Endodermal cell (in vitro differentiated cells): ENCODE results near the gene SMARCD1. TPM values are rescaled to one million over a fixed set of nuclear protein-coding genes. Genes with fewer than 3 reads are reported as not detected.

Experiments used
- DNase-seq: peaks from one replicate; pipeline ENCODE4 v3.0.0-alpha.2; 2017
- H3K27ac ChIP-seq: 2 replicates; pipeline ENCODE4 v1.5.1; 2013; ENCODE audit warnings: mild to moderate bottlenecking, low read depth, low read length, moderate library complexity
- H3K27me3 ChIP-seq: 2 replicates; pipeline ENCODE4 v1.6.1; 2013; ENCODE audit warnings: mild to moderate bottlenecking, low read length, moderate library complexity; ENCODE audit not compliant: insufficient read depth, control insufficient read depth, poor library complexity, severe bottlenecking
- H3K36me3 ChIP-seq: 2 replicates; pipeline ENCODE4 v1.7.0; 2013; ENCODE audit warnings: mild to moderate bottlenecking, low read length, moderate library complexity; ENCODE audit not compliant: control insufficient read depth, insufficient read depth
- H3K4me1 ChIP-seq: one replicate; pipeline ENCODE4 v1.7.0; 2013; ENCODE audit warnings: low read length; ENCODE audit not compliant: control insufficient read depth, insufficient read depth
- H3K4me3 ChIP-seq: 2 replicates; pipeline ENCODE4 v1.5.1; 2013; ENCODE audit warnings: mild to moderate bottlenecking, low read length, moderate library complexity
- H3K9ac ChIP-seq: 2 replicates; pipeline ENCODE4 v1.6.1; 2013; ENCODE audit warnings: mild to moderate bottlenecking, low read length, moderate library complexity; ENCODE audit not compliant: poor library complexity, severe bottlenecking; ENCODE audit errors: extremely low read depth
- H3K9me3 ChIP-seq: 2 replicates; pipeline ENCODE4 v1.6.1; 2013; ENCODE audit warnings: mild to moderate bottlenecking, low read length, moderate library complexity; ENCODE audit not compliant: control insufficient read depth
- H3K27ac Mint-ChIP-seq: 2 replicates; pipeline ENCODE4 v1.8.0; 2020; ENCODE audit warnings: mixed read lengths
- H3K27me3 Mint-ChIP-seq: 2 replicates; pipeline ENCODE4 v1.8.0; 2021; ENCODE audit warnings: mild to moderate bottlenecking, mixed read lengths; ENCODE audit not compliant: insufficient read depth
- H3K36me3 Mint-ChIP-seq: 2 replicates; pipeline ENCODE4 v1.8.0; 2020; ENCODE audit warnings: low read depth, mixed read lengths
- H3K4me1 Mint-ChIP-seq: 2 replicates; pipeline ENCODE4 v1.8.0; 2020; ENCODE audit warnings: mixed read lengths
- H3K4me3 Mint-ChIP-seq: 2 replicates; pipeline ENCODE4 v1.8.0; 2020; ENCODE audit warnings: mild to moderate bottlenecking, moderate library complexity, mixed read lengths
- H3K9me3 Mint-ChIP-seq: 2 replicates; pipeline ENCODE4 v1.8.0; 2020; ENCODE audit warnings: mild to moderate bottlenecking, mixed read lengths
- CTCF ChIP-seq: fragments of 200-600 bp; sonication (generic); conservative IDR thresholded peaks from 2 replicates; pipeline ENCODE4 v1.5.0; 2021; ENCODE audit warnings: antibody characterized with exemption, mild to moderate bottlenecking
- WGBS, 2 experiments: methylation state at CpG; one replicate each; pipeline versions ENCODE4 v1.1.5 to v1.1.7; 2013; ENCODE audit warnings: missing lambda C conversion rate in 2 of 2, mixed read lengths in 1 of 2; ENCODE audit not compliant: insufficient coverage in 1 of 2, insufficient read length in 1 of 2; 5-methylcytosine and 5-hydroxymethylcytosine counted together
- long read RNA-seq, 4 experiments: library from polyadenylated mRNA in 2 of 4; library from RNA in 1 of 4; library from capped mRNA in 1 of 4; stranded (forward) in 3 of 4; unstranded in 1 of 4; transcript quantifications; one replicate each; pipeline ENCODE4 v2.0.0, GENCODE V29; 2020 to 2021; ENCODE audit warnings: inconsistent platforms in 1 of 4
- polyA plus RNA-seq, 2 experiments: library from polyadenylated mRNA; stranded (reverse); fragments of 50-300 nt; gene quantifications; one replicate each; pipeline ENCODE4 v1.2.3, GENCODE V29; 2013
- total RNA-seq, 2 donors: library from RNA; stranded (reverse); fragmentation: NEBNext Ultra II Directional in 1 of 2; extraction: Animal tissue kit (Norgen Biotek cat#: 25700) in 1 of 2; gene quantifications; 2 replicates in 1 of 2; 3 replicates in 1 of 2; pipeline ENCODE4 v1.2.1, GENCODE V29; 2021

The SMARCD1 gene
- total RNA-seq, result 100 to 1,000 TPM; 118 to 125 TPM
- polyA plus RNA-seq (2013, experiment 1 of 2), result 161 TPM
- 129 TPM for polyA plus RNA-seq (2013, experiment 2 of 2)
- long read RNA-seq, experiment 1, transcript SMARCD1-202 (13 exons, 3,658 nt), result major isoform, 22 of 78 reads
- long read RNA-seq, experiment 1, partial matches to known transcripts, result 37 of 78 reads
- long read RNA-seq, experiment 1, other reads (novel, unspliced or antisense), result 12 of 78 reads
- long read RNA-seq, experiment 2, transcript SMARCD1-202 (13 exons, 3,658 nt), result major isoform, 97 of 140 reads
- long read RNA-seq, experiment 2, transcript SMARCD1-201 (12 exons, 3,237 nt), result minor isoform, 5 of 140 reads
- long read RNA-seq, experiment 2, partial matches to known transcripts, result 15 of 140 reads
- long read RNA-seq, experiment 2, other reads (novel, unspliced or antisense), result 19 of 140 reads
- long read RNA-seq, experiment 3, transcript SMARCD1-202 (13 exons, 3,658 nt), result major isoform, 8 of 17 reads
- long read RNA-seq, experiment 3, partial matches to known transcripts, result 6 of 17 reads
- long read RNA-seq, experiment 3, other reads (novel, unspliced or antisense), result 3 of 17 reads
- long read RNA-seq, experiment 4, transcript SMARCD1-202 (13 exons, 3,658 nt), result major isoform, 5 of 9 reads
- long read RNA-seq, experiment 4, partial matches to known transcripts, result 3 of 9 reads
- long read RNA-seq, experiment 4, other reads (novel, unspliced or antisense), result 0 of 9 reads

DNA sequence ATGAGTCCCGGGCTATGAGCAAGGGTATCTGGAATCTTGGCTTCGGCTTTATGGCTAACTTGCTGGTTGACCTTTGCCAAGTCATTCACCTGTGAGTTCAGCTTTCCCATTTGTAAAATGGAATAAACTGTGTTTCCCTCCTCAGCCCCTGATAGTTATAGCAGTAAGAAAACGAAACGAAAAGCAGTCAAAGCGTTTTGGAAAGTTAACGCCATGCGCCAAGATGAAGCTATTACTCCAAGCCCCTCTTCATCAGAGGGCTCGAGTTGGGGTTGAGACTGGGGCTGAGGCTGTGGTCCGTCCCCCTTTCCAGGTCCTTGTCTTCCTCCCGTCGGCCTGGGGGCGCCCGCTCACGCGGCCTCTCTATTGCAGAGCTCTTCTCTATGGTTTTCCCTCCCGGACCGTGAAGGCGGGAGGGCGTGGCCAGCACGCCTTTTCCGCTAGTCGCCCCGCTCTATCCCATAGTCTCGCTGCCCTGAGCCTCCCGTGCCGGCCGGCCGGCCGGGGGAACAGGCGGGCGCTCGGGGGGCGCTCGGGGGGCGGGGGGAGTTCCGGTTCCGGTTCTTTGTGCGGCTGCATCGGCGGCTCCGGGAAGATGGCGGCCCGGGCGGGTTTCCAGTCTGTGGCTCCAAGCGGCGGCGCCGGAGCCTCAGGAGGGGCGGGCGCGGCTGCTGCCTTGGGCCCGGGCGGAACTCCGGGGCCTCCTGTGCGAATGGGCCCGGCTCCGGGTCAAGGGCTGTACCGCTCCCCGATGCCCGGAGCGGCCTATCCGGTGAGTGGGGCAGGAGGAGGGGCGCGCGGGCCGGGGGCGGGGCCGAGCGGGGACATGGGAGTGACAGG lies at the start of gene SMARCD1:
Gene SMARCD1, plus strand, starts transcription at position 568 of the 840 bp plus-strand sequence. Its CDS starts 28 bp downstream, at position 596.
- Histone ChIP-seq H3K9me3 (no peaks in the 10 kb centered on the region), H3K4me3 (peak within 1 kb of the TSS; percentile 100), H3K27ac (peak within 1 kb of the TSS; percentile 97), H3K27me3 (no peaks in the 10 kb centered on the region), H3K36me3 (peaks cover 36% of the 10 kb centered on the region), H3K9ac (peak within 1 kb of the TSS; percentile 66), H3K4me1 (no peaks in the 10 kb centered on the region)
- peaks cover 27% of the 10 kb centered on the region for H3K27me3 Mint-ChIP-seq
- peaks cover 39% of the 10 kb centered on the region for H3K36me3 Mint-ChIP-seq
- DNase-seq, result peak; percentile 99
- peak within 1 kb of the TSS; percentile 79 for H3K4me3 Mint-ChIP-seq
- peak; percentile 68 for TF ChIP-seq CTCF
- no peaks in the 10 kb centered on the region for H3K9me3 Mint-ChIP-seq
- peaks cover 4% of the 10 kb centered on the region for H3K4me1 Mint-ChIP-seq
- peak within 1 kb of the TSS; percentile 88 for H3K27ac Mint-ChIP-seq
- 1 to 3% methylated on average over 13 to 69 of the region's 69 CpGs for WGBS, 2 experiments

GRCh38 chr12:50038336-50038735 lies 46.8 kb upstream of the SMARCD1 start:
- Histone ChIP-seq H3K9me3 (no peaks in the 10 kb centered on the region), H3K9ac (no peak overlapping the region), H3K4me1 (no peaks in the 10 kb centered on the region), H3K4me3 (no peak overlapping the region), H3K27me3 (peaks cover 8% of the 10 kb centered on the region), H3K27ac (no peak overlapping the region), H3K36me3 (no peaks in the 10 kb centered on the region)
- Mint-ChIP-seq H3K27ac (no peak overlapping the region), H3K9me3 (no peaks in the 10 kb centered on the region), H3K4me1 (peaks cover 7% of the 10 kb centered on the region), H3K27me3 (peaks cover 24% of the 10 kb centered on the region), H3K36me3 (no peaks in the 10 kb centered on the region), H3K4me3 (no peak overlapping the region)
- peak; percentile 32 for DNase-seq
- no peak for TF ChIP-seq CTCF
- WGBS, 2 experiments, result 94% methylated on average over 4 of the region's 4 CpGs; no CpG with 5 or more reads in 1 of the 2 experiments
